HG03039 (cell line): ENCODE results near the gene KRT12.
"Not testable (repeated sequence)": the region's sequence is repeated elsewhere in the genome, so short reads cannot be mapped to it uniquely, and the experiment has no call there.

Experiments
- ATAC-seq: cut with Tn5 transposase; IDR thresholded peaks from one replicate; pipeline ENCODE4 v1.9.1; 2021; ENCODE audit warnings: mild to moderate bottlenecking, moderate library complexity; ENCODE audit not compliant: unreplicated experiment

The KRT12 gene

GRCh38 chr17:40884708-40885512 lies 17.9 kb upstream of the KRT12 start, which contains the start of gene KRT20:
KRT20 (minus strand) TSS chr17:40885242; CDS start chr17:40885185, 57 bp downstream.
- no peak for ATAC-seq

DNA sequence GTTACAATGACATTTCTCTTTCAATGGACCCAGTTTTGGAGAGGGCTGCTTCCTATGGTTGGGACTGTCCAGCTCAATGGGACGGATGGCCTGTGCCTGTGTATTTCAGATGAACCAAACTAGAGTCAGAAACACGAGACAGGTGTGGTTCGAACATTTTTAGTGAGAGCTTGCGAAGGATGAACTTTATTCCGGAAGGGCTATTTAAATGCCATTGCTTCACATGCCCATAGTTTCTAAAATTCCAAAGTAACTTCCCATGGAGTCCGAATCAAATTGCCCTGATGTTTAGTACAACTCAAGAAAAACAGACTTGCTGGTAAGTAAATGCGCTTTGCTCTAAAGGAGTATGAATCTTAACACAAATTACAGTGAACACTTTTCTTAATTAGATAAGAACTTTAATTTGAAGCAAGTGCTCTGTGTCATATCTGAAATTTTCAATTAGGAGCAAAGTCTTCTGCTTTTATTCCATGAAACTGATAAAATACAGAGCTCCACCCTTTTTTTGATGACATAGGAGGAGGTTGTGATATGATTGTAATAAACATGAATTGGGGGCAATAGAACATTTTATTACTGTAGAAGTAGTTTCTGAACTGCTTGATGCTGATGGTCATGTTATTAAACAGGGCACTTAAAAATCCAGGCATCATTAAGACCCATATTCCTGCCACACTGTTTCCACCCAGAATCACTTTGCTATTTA lies 16.8 kb upstream of the KRT12 start:
- ATAC-seq: no peak

DNA sequence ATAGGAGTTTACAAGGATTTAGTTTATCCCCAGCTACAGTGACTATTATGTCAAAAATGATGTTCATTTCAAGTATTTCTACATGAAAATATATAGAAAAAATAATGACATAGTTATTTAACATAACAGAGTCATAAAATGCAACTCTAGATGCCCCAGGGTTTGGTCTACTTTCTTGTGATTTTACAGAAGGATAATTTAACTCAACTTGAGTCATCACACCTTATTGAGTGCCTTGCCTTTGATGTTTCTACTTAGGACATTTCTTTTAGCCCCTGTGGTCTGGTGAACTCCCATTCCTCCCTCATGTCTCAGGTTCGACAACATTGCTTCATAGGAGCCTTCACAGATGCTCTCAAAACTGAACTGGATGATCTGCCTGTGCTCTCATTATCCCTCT lies 16.0 kb upstream of the KRT12 start:
- no peak for ATAC-seq

GRCh38 chr17:40879026-40879425 lies 12.0 kb upstream of the KRT12 start:
- ATAC-seq: no peak

- ATAC-seq: no peak
These were observed 11.0 kb upstream of the KRT12 start for GRCh38 chr17:40878044-40878443.

- ATAC-seq: no peak
These were observed 6.8 kb upstream of the KRT12 start for GRCh38 chr17:40873801-40874200.

- no peak for ATAC-seq
These were observed 6.2 kb upstream of the KRT12 start for GRCh38 chr17:40873255-40873654.

- ATAC-seq: no peak
These were observed 5.4 kb upstream of the KRT12 start for GRCh38 chr17:40872416-40872815.

- no peak for ATAC-seq
These were observed 4.3 kb upstream of the KRT12 start for GRCh38 chr17:40871316-40871715.

DNA sequence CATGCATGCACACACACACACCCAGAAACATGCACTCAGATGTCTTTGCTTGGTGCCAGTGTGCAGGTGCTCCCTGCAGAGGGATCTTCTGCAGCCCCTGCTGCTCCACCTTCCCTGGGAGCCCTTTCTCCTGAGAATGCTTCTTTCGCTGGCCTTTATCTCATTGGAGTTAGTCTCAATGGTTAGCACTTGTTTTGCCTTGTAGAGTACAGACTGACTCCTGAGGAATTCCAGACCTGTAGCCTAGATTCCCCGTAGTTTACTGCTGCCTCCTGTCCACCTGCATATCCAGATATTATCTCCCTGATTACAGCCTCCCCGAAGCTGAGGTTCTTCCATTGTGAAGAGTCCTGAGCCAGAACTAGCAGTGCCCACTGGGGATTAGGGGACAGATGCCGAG lies 3.1 kb upstream of the KRT12 start:
- no peak for ATAC-seq

- ATAC-seq: no peak
These were observed 2.2 kb downstream of the KRT12 start for GRCh38 chr17:40864661-40865390.

- ATAC-seq: no peak
These were observed 3.9 kb downstream of the KRT12 start for GRCh38 chr17:40862985-40863733.

- no peak for ATAC-seq
These were observed 7.5 kb downstream of the KRT12 start for GRCh38 chr17:40859536-40859935.

DNA sequence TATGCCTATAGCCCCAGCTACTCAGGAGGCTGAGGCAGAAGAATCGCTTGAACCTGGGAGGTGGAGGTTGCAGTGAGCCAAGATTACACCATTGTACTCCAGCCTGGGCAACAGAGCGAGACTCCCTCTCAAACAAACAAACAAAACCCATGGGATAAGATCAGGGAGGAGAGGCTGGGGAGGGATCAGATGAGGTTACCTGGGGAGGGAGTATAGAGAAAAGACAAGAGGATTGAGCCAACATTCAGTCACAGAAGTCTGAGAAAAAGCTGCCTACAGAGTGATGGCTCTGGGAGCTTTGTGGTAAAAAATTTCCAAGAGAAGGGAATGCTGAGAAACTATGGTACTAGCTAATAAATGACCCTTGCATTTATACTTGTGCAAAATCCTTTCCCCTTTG lies 8.4 kb downstream of the KRT12 start:
- ATAC-seq: not testable (repeated sequence)

GRCh38 chr17:40857535-40857934 lies 9.5 kb downstream of the KRT12 start:
- no peak for ATAC-seq

DNA sequence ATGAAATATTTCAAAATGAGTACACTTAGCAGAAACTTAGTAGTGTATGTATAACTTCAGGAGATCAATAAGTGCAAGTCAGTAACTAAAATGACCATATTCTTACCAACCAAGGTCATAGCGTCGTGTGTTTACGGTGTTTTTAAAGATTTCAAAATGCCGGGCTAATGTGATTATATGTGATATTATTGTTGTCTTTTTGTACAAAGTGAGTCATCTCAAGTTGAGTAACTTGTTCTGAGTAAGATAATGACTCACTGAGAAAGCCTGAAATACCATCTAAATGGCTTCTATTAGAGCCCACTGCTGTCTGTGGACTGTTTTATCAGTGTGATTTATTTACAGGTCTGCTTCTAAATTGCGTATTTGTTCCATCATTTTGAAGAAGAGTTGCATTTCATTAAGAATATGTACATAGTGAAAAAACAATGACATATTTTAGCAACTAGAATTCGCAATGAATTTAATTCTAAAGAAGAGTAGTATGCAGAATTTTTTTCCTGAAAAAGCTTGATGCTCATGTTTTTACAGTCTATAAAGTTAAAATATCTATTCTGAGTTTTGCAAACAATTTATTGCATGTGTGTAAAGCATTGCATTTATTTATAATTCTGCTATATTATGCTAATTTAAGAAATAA lies 12.7 kb downstream of the KRT12 start:
- ATAC-seq: no peak

GRCh38 chr17:40852364-40852763 lies 14.7 kb downstream of the KRT12 start:
- ATAC-seq: no peak

DNA sequence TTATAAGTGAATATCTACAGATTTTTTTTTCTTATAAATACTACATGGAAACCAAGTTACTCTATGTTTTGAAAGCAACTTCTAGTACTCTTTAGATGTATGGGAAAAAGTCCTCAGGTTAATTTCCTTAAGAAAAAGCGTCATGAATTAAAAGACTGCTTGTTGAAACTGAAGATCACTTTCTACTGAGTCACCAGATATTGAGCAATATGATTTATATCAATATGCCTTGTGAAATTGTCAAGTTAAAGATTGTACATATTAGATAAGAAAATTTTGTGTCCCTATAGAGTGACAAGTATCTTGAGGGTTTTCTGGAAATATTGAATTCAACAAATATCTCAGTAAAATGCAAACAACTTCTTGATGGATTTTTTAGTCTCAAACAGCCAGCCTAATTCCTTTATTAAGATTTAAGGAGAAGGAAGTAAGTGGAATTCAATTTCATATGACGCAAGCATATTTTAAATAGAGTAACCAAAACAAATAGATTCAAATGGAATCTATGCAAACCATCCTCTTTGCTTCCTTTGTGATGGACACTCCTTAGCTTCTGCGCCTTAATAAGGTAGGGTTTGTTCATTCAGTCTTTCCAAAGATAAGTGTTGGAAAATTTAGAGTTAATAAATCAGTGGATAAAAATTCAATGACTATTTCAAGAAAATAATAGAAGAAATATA lies 16.6 kb downstream of the KRT12 start:
- no peak for ATAC-seq

- ATAC-seq: no peak
These were observed 17.3 kb downstream of the KRT12 start for GRCh38 chr17:40849723-40850122.
